Measurements from ENCODE around the gene TRAPPC14.

TRAPPC14 gene

GRCh38 chr7:100124301-100125230 lies 34.0 kb downstream of the TRAPPC14 start:
- no peak for DNase-seq

DNA sequence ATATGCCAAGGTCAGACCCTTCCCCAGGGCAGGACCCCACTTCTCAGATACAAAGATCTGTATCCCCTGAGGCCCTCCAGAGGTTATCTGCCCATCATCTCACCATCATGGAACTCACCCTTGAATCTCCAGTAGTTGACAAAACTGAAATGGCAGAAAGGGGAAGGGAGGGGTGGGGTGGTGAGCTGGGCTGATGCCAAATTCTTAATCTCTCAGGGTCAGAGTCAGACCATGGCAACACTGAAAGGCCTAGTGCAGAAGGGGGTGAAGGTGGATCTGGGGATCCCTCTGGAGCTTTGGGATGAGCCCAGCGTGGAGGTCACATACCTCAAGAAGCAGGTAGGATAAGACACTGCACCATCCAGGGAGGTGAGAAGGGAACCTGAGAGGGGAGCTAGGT lies 36.0 kb downstream of the TRAPPC14 start:
- no peak for DNase-seq

DNA sequence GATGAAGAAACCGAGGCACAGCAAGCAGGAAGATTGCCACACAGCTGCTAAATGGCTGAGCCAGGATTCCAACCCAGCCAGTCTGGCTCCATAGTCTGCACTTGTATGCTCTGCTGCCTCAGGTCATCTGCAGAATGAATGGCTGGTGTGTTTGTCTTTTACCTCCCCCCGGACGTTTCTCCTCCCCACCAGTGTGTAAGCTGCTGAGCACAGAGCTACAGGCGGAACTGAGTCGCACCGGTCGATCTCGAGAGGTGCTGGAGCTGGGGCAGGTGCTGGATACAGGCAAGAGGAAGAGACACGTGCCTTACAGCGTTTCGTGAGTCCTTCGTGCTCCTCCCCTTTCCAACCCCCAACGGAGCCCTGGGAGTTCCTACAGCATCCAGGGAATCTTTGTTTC lies 36.5 kb downstream of the TRAPPC14 start:
- DNase-seq, result no peak

DNA sequence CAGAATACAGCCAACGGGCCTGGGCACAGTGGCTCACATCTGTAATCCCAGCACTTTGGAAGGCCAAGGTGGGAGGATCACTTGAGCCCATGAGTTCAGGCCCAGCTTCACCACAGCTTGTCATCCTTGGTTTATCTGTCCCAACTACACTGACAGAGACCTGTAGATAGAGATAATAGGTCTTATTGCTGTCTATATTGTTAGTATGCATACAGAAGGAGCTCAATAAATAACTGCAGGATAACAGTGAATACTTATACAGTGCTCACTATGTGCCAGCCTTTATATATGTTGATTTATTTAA lies 37.8 kb downstream of the TRAPPC14 start:
- no peak for DNase-seq

GRCh38 chr7:100119970-100120732 lies 38.4 kb downstream of the TRAPPC14 start:
- no peak for DNase-seq

DNA sequence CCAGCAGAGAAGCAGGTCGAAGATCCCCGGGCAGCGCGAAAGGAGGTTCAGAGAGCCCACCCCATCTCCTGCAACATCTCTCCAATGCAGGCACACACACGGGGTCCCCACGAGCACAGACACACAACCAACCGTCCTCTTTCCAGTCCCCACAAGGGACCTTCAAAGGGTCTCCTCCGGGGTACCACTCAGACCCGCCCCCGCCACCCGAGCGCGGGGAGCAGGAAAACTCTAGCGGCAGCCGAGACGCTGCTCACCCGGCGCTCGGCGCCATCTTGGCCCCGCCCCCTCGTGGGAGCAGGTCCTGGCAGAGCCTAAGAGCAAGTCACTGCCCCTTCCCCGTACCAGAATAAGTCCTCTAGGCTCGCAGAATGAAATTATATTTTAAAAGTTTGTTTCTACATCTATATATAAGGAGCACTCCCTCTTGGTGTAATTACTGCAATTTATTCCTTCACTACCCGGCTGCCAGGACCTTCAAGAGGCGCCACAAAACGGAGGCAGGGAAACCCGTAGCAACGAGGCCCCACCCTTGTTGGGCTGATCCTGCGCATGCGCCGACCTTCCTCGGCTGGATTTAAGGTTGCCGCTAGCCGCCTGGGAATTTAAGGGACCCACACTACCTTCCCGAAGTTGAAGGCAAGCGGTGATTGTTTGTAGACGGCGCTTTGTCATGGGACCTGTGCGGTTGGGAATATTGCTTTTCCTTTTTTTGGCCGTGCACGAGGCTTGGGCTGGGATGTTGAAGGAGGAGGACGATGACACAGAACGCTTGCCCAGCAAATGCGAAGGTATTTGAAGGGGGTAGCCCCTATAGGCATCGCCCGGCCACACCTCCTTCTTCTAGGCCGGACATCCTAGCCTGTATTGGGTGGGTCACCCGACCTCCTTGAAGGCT lies 39.2 kb downstream of the TRAPPC14 start, which contains the start of the genes CNPY4 and TAF6:
Gene CNPY4 (plus strand): TSS at position 563 of the 898 bp plus-strand sequence. CDS start 111 bp downstream, at position 674.
Gene TAF6 (minus strand): TSS at position 287 of the 898 bp plus-strand sequence. CDS start 5,149 bp downstream, outside the sequence.
- DNase-seq, result peak; percentile 95

- no peak for DNase-seq
These were observed 40.0 kb downstream of the TRAPPC14 start for GRCh38 chr7:100118388-100119071.

DNA sequence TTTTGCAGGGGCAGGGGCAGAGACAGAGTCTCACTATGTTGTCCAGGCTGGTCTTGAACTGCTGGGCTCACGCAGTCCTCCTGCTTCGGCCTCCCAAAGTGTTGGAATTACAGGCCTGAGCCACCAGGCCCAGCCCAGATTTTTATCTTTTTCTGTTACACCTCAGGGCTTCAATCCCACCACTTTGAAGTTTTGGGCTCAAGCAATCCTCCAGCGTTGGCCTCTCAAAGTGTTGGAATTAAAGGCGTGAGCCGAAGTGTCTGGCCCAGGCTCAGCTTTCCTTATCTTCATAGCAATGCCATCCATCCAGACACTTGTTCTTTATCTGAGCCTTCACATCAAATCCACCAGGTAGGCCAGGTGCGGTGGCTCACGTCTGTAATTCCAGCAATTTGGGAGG lies 43.5 kb downstream of the TRAPPC14 start:
- DNase-seq, result no peak

GRCh38 chr7:100111914-100112313 lies 46.6 kb downstream of the TRAPPC14 start:
- no peak for DNase-seq

DNA sequence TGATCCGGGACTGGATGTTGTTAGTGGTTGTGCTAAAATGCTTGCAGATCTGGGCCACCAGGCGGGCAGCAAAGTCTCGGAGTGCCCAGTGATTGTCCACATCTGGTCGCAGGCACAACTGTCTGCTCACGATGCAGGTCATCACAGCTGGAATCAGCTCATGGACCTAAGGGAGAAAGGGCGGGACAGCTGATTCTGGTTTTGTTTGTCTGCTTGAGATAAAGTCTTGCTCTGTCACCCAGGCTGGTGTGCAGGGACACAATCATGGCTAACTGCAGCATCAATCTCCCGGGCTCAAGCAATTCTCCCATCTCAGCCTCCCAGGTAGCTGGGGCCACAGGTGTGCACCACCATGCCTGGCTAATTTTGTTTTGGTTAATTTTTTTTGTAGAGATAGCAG lies 47.4 kb downstream of the TRAPPC14 start:
- no peak for DNase-seq

DNA sequence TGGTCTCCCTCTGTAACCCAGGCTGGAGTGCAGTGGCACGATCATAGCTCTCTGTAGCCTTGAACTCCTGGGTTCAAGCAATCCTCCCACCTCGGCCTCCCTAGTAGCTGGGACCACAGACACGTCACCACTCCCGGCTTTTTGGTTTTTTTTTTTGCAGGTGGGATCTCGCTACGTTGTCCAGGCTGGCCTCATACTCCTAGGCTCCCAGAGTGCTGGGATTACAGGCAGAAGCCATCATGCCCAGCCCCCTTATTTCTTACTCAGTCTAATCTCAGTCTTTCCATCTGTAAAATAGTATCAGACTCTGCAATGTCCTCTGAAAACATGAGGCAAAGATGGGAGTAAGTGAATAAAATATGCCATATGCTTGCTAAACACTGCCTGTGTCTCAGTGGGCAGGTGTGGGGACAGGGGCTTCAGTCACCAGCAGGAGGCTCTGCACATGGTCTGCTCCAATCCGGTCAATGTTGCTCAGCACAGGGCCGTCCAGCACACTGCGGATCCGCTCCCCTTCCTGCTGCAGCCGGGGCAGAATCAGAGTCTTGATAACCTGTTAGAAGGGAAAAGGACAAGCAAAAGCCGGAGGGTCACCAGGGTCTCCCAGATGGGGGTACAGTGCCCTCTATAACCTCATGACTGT lies 48.9 kb downstream of the TRAPPC14 start:
- no peak for DNase-seq

- no peak for DNase-seq
These were observed 50.6 kb downstream of the TRAPPC14 start for GRCh38 chr7:100107890-100108289.

DNA sequence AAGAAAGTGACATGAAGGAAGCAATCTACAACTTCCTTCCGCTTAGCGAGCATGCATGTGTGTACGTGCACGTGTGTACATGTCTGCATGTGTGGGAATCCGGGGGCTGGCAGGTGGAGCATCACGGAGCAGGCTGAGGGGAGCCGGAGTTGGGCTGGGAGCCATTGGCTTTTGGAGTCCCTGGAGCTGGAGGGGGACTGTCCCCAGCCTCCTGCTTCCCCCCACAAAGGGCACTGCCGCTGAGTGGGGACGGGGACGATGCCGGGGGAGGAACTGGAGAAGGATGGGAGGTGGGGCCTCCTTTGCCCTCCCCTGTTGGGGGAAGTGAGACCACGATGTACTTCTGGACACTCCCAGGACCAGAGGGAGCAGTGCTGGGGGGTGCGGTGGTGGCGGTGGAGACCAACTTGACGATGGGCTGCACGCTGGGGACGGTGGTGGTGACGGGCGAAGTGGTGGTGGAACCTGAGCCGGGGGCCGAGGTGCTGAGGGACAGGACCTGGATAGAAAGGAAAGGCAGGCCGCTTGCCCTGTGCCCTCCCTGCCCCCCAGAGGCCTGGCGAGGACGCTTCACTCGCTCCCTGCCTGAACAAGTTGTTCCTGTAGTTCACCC lies 51.3 kb downstream of the TRAPPC14 start:
- no peak for DNase-seq

GRCh38 chr7:100106633-100107032 lies 51.9 kb downstream of the TRAPPC14 start:
- DNase-seq, result no peak

GRCh38 chr7:100105534-100105933 lies 53.0 kb downstream of the TRAPPC14 start:
- DNase-seq, result no peak

Measured in NK-92 treated with Interleukin-12 subunit alpha and Interleukin-12 subunit beta, amount 100 ng/mL, for 24 hours (cell line).